COLO829 (cell line): Measurements from ENCODE around the gene MEGF8.

ENCODE experiments used
- DNase-seq: peaks from one replicate; pipeline ENCODE4 v3.0.0; 2012; ENCODE audit warnings: low spot score

The MEGF8 gene

DNA sequence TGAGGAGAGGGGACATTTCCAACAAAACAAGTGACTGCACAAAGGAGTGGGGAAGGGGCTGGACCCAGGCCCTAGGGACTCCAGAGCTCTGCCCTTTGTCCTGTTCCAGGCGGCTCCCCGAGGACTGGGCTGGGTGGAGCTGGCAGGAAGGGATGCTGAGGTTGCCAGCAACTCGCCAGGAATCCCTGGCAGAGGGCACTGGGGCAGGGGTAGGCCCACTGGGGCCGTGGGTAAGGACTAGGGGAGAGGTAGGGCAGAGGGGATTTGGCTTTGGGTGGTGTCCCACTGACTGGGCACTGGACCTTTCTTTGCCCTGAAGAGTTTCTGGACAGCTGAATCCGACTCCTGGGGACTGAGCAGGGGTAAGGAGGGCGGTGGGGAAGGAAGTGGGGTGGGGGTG, 93.9 kb downstream of the MEGF8 start:
- no peak for DNase-seq

DNA sequence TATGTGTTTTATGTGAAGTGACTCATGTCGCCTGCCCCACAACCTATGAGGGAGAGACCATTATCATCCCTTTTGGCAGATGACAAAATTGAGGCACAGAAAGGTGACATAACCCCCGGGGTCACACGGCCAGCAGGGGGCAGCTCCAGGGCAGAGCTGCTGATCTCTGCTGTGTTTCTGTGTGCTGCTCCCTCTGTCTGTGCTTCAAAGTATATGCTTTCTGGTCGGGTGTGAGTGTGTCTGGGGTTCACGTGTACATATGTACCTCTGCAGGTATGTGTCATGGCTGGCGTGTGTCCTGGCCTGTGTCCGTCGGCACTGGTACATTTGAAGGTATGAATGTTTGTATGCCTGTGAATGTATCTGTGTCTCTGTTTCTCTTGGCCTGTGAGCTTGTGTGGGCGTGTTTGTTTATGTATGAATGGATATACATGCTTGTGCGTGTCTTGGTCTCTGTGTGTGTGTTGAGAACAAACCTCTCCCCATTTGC, 94.7 kb downstream of the MEGF8 start:
- peak; percentile 60 for DNase-seq

DNA sequence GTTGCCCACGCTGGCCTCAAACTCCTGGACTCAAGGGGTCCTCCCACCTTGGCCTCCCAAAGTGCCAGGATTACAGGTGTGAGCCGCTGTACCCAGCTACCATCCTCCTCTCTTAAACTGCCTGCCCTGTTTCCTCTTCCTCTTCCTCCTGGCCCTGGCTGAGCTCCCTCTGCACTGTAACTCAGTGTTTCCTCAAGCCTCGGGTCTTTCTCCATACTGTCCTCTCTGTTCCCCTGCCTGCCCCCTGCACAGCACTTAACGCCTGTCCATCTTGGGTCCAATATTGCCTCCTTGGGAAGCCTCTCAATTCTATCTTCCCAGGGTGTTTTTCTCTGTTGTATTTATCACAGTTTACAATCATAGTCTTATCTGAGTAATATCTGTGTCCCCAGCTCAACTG, 95.7 kb downstream of the MEGF8 start:
- DNase-seq = no peak

DNA sequence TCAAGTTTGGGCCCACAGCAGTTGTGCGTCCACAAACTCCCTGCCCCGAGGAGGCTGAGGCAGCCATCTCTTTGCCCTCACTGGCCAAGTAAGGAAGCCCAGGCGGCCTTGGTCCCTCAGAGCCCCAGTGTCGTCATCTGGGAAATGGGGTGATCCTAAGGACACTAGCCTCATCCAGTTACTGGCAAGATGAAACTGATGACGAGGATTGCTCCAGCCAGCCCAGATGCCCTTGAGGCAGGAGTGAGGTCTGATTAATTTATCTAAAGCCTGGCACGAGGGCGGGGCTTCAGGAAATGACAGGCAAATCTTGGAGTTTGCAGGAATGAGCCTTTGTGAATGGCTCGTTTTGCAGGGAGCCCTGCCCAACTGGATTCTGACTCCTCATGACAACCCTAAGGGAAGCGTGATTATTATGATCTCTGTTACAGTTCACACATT, 96.2 kb downstream of the MEGF8 start:
- DNase-seq = no peak

DNA sequence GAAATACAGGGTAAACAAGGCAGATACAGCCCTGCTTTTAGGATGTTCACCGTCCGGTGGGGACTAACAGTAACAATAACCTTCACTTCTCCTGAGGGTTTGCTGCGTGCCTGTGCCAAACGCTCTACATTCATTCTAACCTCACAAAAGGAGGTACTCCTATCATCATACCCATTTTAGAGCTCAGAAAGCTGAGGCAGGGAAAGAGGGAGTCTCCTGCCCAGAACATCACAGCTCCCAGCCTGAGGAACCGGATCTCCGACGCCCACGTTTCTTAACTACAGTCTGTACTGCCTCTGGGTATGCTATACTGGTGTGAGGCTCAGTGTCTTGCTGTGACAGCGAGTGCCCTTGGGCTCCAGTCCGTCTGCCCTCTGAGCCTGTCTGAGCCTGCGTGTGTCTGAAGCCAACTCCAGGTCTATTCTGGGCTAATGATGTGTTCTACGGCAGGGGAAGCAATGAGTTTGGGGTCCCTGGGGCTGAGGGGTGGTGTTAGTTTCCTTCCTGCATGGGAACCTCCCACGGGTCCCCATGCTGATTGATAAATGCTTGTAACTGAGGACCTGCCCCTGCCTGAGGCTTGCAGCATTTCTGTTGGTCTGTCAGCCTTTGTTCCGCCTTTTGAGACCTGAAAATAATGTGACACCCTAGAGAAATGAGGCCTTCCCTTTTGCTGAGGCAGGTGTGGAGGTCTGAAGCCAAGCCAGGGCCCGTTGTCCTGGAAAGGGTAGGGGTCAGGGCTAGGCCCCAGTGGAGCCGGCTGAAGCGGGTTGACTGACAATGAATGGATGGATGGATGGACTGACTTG, 96.9 kb downstream of the MEGF8 start:
- DNase-seq = no peak

DNA sequence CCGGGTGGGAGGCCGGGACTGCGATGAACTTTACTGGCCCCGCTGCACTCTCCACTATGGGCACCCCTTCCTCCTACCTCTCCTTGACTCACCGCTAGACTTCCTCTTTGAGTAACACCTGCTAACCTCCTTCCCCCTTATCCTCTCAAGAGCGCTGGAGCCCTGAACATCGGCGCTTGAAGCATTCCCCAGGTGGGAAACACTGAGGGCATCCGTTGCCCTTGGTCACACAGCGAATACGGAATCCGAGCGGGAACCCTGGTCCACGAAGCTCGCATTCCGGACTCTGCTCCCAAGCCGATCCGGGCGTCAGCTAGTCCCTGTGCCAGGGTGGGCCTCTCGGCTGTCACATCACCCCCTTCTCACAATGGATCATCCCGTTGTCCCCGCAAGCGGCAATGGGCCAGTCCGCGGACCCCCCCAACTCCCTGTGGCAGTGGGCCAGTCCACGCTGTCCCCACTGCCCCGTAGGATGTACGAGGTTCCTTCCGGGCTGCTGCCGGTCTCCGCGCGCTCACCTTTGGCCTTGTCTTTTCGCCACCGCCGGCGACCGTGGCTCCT, 97.5 kb downstream of the MEGF8 start:
- DNase-seq = no peak

DNA sequence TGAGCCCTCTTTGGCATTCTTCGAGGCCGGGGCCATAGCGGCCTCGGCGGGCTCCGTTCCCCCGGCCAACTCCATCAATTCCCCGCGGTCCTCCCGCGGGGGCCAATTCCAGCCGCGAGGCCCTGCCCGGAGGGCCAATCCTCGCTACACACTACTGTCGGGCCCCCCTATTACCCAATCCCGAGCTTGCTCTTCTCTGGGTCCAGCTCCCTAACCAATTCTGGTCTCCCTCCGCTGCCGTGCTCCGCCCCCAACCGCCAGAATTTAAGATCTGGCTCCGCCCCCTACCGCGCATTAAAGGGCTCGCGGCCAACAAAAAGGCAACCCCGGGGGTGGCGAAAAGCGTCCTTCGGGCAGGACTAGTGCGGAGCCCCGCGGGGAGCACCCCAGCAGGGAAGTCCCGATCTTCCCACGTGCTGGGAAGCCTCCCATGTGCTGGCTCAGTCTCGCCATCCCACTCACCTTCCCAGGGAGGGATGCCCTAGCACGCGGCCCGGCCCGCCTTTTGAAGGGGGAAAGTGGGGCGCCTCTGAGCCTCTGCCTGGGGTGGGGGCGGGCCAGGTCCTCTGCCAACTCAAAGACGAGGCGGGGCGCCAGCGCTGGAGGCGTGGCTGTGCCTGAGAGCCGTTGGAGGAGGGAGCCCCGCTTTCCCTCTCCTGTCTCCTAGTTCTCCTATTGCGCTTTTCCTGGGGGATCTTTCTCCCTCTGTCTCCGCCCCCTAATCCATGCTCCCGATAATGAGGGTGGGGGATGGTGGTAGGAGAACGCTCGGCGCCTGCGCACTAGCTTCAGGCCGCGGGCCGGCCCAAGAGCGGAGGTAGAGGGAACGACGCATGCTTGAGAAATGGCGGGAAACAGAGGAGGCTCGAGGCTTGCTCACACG, 98.3 kb downstream of the MEGF8 start:
- DNase-seq = peak; percentile 76

DNA sequence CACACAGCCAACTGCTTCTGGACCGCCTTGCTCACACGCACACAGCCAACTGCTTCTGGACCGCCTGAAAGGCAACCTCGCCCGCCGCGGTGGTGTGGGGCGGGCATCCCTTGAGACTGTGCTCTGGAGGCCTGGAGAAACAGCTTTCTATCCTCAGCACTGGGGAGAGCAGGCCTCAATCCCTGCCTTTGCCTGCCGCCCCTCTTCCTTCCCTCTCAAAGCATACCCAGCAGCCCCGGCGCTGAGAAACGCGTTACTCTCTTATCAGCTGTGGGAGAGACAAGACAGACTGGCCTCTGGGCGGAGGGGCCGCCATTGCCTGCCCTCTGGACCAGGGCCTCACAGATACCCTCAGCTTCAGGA, 98.9 kb downstream of the MEGF8 start:
- no peak for DNase-seq

DNA sequence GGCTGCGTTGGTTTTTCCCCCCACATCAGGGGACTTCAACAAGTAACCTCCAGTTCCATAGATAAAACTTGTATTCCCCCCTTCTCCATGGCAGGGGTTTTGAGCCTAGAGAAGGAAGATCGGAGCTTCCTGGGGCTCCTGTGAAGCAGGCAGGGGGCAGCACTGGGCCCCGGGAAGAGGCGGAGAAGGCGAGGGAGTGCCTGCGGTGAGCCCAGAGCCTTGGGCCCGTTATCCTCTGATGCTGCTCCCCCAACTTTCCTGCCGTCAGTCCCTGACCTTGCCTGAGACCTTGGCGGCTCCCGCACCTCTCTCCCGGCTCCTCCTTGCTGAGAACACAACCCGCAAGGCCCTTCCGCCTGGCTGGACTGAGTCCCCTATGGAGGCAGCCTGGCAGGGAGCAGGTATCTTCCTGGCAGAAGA, 99.3 kb downstream of the MEGF8 start:
- DNase-seq = no peak

DNA sequence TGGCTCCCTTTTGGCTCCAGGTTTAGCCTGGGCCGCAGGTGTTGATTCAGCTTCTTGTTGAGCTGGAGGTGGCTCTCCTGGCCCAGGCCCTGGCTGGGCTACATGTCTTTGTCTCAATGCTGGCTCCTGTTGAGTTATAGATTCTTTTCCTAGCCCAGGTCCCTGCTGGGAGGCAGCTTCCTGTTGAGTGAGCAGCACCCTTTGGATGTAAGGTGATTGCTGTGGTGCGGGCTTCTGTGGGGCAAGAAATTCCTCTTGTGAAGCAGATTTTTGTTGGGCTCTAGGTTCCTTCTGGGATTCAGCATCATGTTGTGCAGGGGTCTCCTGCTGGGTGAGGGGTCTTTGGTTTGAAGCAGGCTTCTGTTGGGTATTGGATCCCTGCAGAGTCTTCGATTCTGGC, 101.2 kb downstream of the MEGF8 start:
- DNase-seq = no peak

DNA sequence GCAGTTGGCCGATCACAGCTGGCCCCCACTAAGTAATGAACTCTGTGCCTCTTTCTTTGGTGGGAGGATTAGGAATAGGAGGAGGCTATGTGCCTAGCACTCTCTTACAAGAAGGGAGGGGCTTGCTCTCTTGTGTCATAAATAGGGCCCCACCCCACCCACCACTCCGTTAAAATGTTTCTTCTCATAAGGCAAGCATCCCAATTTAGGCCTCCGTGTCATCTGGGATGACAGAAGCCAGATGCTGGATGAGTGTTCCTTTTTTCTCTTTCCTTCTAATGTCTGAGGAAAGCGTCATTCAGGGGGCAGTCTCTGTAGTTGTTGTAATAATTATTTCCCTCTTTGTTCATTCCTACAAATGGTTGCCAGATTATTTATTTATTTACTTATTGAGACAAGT, 101.9 kb downstream of the MEGF8 start, which contains the start of gene LIPE:
TSS of gene LIPE (minus strand) at position 76 of the 400 bp plus-strand sequence. CDS start 239 bp downstream, outside the sequence.
- no peak for DNase-seq
